HEK293 (cell line): ENCODE data around the gene GLIS1.

Experiments used
- CTCF ChIA-PET: fragments of 350-600 bp; formaldehyde crosslinking; extraction: SDS; loops from one replicate; lab custom pipeline; 2021; ENCODE audit warnings: antibody characterized with exemption; lab: Yijun Ruan, JAX
- POLR2A ChIA-PET: fragments of 300-600 bp; formaldehyde crosslinking; extraction: SDS; loops from one replicate; lab custom pipeline; 2020; ENCODE audit warnings: antibody characterized with exemption, inconsistent platforms; lab: Yijun Ruan, JAX
- H3K27ac ChIP-seq: fragments of 200-500 bp; sonication (Bioruptor generic); 2 replicates; pipeline ENCODE4 v1.5.1; 2014; ENCODE audit warnings: low read depth, low read length, control low read depth, inconsistent platforms; ENCODE audit errors: extremely low read depth
- H3K36me3 ChIP-seq, 2 experiments: fragments of 200-500 bp in 1 of 2; sonication (Bioruptor generic) in 1 of 2; 1 replicate in 1 of 2; 2 replicates in 1 of 2; pipeline ENCODE4 v1.5.1; 2014 to 2017; ENCODE audit warnings: inconsistent platforms in 2 of 2, low read length in 2 of 2; ENCODE audit not compliant: control insufficient read depth in 2 of 2, insufficient read depth in 1 of 2
- H3K4me1 ChIP-seq: fragments of 200-500 bp; sonication (Bioruptor generic); 2 replicates; pipeline ENCODE4 v1.5.1; 2014; ENCODE audit warnings: mild to moderate bottlenecking, low read length, inconsistent platforms; ENCODE audit not compliant: control insufficient read depth, insufficient read depth
- H3K4me3 ChIP-seq: 2 replicates; pipeline ENCODE4 v1.5.1; 2011; ENCODE audit warnings: low read depth, mild to moderate bottlenecking, control low read depth, low read length, moderate library complexity
- H3K9me3 ChIP-seq: fragments of 200-500 bp; sonication (Bioruptor generic); 2 replicates; pipeline ENCODE4 v1.5.1; 2014; ENCODE audit warnings: low read depth, low read length, inconsistent platforms; ENCODE audit not compliant: control insufficient read depth, insufficient read depth
- KLF10 ChIP-seq: fragments of 450-650 bp; IDR thresholded peaks from 2 replicates; pipeline ENCODE4 v1.5.1; 2018; ENCODE audit warnings: missing biosample characterization, mild to moderate bottlenecking, missing genetic modification characterization
- MZF1 ChIP-seq: fragments of 450-650 bp; formaldehyde crosslinking; IDR thresholded peaks from 2 replicates; pipeline ENCODE4 v1.5.1; 2017; ENCODE audit warnings: missing biosample characterization, missing genetic modification characterization, borderline replicate concordance
- OSR2 ChIP-seq: fragments of 450-650 bp; formaldehyde crosslinking; IDR thresholded peaks from 2 replicates; pipeline ENCODE4 v1.5.1; 2016; ENCODE audit warnings: missing biosample characterization, missing genetic modification characterization
- SP7 ChIP-seq: fragments of 450-650 bp; formaldehyde crosslinking; IDR thresholded peaks from 2 replicates; pipeline ENCODE4 v1.5.1; 2016; ENCODE audit warnings: missing biosample characterization, missing genetic modification characterization
- ZNF174 ChIP-seq: fragments of 450-650 bp; formaldehyde crosslinking; IDR thresholded peaks from 2 replicates; pipeline ENCODE4 v1.5.0; 2017; ENCODE audit warnings: missing biosample characterization, mild to moderate bottlenecking, missing genetic modification characterization
- ZNF211 ChIP-seq: fragments of 450-650 bp; formaldehyde crosslinking; IDR thresholded peaks from 2 replicates; pipeline ENCODE4 v1.5.1; 2016; ENCODE audit warnings: low read depth, missing biosample characterization, missing genetic modification characterization
- ZNF214 ChIP-seq: fragments of 450-650 bp; formaldehyde crosslinking; IDR thresholded peaks from 2 replicates; pipeline ENCODE4 v1.5.1; 2017; ENCODE audit warnings: missing biosample characterization, mild to moderate bottlenecking, missing genetic modification characterization, borderline replicate concordance
- ZNF248 ChIP-seq: fragments of 450-650 bp; formaldehyde crosslinking; IDR thresholded peaks from 2 replicates; pipeline ENCODE4 v1.5.1; 2017; ENCODE audit warnings: missing biosample characterization, missing genetic modification characterization
- ZNF324 ChIP-seq: fragments of 450-650 bp; formaldehyde crosslinking; IDR thresholded peaks from 2 replicates; pipeline ENCODE4 v1.5.1; 2016; ENCODE audit warnings: missing biosample characterization, missing genetic modification characterization
- ZNF354C ChIP-seq: fragments of 450-650 bp; formaldehyde crosslinking; IDR thresholded peaks from 2 replicates; pipeline ENCODE4 v1.5.1; 2016; ENCODE audit warnings: missing biosample characterization, missing genetic modification characterization, low read depth, borderline replicate concordance
- ZNF621 ChIP-seq: fragments of 450-650 bp; formaldehyde crosslinking; IDR thresholded peaks from 2 replicates; pipeline ENCODE4 v1.5.1; 2017; ENCODE audit warnings: missing biosample characterization, missing genetic modification characterization
- ZNF707 ChIP-seq: fragments of 450-650 bp; formaldehyde crosslinking; IDR thresholded peaks from 2 replicates; pipeline ENCODE4 v1.5.1; 2016; ENCODE audit warnings: missing biosample characterization, missing genetic modification characterization
- ZXDB ChIP-seq: fragments of 450-650 bp; formaldehyde crosslinking; IDR thresholded peaks from 2 replicates; pipeline ENCODE4 v1.5.1; 2016; ENCODE audit warnings: missing biosample characterization, missing genetic modification characterization
- TF ChIP-seq, protein P1 (sequence below): fragments of 450-650 bp; formaldehyde crosslinking; IDR thresholded peaks from 2 replicates; pipeline ENCODE4 v1.5.1; 2016; ENCODE audit warnings: missing biosample characterization, missing genetic modification characterization
- TF ChIP-seq, protein P2 (sequence below): fragments of 450-650 bp; formaldehyde crosslinking; IDR thresholded peaks from 2 replicates; pipeline ENCODE4 v1.5.1; 2016; ENCODE audit warnings: missing biosample characterization, missing genetic modification characterization
- TF ChIP-seq, protein P3 (sequence below): fragments of 450-650 bp; formaldehyde crosslinking; conservative IDR thresholded peaks from 2 replicates; pipeline ENCODE4 v1.5.1; 2016; ENCODE audit warnings: low read depth, missing biosample characterization, missing genetic modification characterization
- TF ChIP-seq, protein P4 (sequence below): fragments of 450-650 bp; formaldehyde crosslinking; IDR thresholded peaks from 2 replicates; pipeline ENCODE4 v1.5.1; 2017; ENCODE audit warnings: missing biosample characterization, missing genetic modification characterization

GLIS1 gene

DNA sequence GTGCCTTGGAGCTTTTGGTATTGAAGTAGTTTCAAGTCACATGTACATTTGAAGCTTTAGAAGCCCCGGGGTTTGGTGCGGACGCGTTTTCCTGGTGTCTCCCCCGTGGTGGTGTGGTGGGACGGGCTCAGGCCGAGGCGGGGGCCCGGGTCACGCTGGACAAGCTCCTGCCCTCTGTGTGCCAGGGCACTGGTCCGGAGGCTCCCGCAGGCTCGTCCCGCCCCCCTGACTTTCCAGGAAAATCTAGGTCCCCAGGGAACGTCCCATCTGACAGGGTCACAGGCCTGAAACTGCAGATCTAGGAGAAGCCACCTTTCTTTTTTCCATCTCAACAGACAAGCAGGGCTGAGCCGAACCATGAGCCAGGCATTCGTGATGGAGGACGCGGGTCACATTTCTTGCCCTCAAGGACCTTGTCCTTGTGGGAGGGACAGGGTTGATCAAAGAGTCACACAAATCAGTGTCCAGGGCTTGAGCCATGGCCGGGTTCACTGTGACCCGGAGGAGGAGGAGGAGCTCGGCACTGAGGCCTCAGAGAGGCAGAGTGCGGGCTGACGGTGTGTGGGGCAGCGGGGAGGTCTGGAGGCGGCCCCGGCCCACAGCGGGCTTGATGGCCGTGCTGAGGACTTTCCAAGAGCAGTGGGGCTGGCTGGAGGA is 278.2 kb downstream of the GLIS1 start:
- no peaks in the 10 kb centered on the region for H3K9me3 ChIP-seq
- H3K27ac ChIP-seq: no peak overlapping the region
- TF ChIP-seq ZNF621 (no peak), ZNF174 (no peak)
- TF ChIP-seq, protein P1, sequence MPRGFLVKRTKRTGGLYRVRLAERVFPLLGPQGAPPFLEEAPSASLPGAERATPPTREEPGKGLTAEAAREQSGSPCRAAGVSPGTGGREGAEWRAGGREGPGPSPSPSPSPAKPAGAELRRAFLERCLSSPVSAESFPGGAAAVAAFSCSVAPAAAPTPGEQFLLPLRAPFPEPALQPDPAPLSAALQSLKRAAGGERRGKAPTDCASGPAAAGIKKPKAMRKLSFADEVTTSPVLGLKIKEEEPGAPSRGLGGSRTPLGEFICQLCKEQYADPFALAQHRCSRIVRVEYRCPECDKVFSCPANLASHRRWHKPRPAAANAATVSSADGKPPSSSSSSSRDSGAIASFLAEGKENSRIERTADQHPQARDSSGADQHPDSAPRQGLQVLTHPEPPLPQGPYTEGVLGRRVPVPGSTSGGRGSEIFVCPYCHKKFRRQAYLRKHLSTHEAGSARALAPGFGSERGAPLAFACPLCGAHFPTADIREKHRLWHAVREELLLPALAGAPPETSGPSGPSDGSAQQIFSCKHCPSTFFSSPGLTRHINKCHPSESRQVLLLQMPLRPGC (tag by site-specific recombination): no peak
- TF ChIP-seq, all 188 proteins: peak for 0
- H3K4me3 ChIP-seq: no peak overlapping the region
- POLR2A ChIA-PET: no interaction called here
- no peaks in the 10 kb centered on the region for H3K36me3 ChIP-seq
- H3K4me1 ChIP-seq: no peaks in the 10 kb centered on the region
- CTCF ChIA-PET: no interaction called here

DNA sequence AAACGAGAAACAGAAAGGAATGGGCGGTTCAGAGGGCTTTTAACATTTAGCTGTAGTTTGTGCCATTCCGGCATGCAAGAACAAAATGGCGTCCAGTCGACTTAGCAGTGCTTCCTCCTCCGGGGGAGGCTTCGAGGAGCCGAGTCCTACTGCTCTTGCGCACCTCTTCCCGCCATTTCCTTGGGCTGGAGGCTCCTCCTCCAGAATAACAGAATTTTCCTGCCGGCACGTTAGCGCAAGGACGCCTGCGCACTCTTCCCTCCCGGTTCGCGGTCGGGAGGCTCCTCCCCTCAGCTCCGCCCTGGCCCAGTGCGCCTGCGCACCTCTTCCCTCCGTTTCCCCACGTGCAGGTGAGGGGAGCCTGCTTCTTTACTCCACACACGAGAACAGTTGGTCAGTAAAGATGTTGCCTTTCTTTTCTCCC is 278.7 kb downstream of the GLIS1 start:
- TF ChIP-seq, protein P2, sequence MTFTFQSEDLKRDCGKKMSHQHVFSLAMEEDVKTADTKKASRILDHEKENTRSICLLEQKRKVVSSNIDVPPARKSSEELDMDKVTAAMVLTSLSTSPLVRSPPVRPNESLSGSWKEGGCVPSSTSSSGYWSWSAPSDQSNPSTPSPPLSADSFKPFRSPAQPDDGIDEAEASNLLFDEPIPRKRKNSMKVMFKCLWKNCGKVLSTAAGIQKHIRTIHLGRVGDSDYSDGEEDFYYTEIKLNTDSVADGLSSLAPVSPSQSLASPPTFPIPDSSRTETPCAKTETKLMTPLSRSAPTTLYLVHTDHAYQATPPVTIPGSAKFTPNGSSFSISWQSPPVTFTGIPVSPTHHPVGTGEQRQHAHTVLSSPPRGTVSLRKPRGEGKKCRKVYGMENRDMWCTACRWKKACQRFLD: no peak
- TF ChIP-seq, protein P3, sequence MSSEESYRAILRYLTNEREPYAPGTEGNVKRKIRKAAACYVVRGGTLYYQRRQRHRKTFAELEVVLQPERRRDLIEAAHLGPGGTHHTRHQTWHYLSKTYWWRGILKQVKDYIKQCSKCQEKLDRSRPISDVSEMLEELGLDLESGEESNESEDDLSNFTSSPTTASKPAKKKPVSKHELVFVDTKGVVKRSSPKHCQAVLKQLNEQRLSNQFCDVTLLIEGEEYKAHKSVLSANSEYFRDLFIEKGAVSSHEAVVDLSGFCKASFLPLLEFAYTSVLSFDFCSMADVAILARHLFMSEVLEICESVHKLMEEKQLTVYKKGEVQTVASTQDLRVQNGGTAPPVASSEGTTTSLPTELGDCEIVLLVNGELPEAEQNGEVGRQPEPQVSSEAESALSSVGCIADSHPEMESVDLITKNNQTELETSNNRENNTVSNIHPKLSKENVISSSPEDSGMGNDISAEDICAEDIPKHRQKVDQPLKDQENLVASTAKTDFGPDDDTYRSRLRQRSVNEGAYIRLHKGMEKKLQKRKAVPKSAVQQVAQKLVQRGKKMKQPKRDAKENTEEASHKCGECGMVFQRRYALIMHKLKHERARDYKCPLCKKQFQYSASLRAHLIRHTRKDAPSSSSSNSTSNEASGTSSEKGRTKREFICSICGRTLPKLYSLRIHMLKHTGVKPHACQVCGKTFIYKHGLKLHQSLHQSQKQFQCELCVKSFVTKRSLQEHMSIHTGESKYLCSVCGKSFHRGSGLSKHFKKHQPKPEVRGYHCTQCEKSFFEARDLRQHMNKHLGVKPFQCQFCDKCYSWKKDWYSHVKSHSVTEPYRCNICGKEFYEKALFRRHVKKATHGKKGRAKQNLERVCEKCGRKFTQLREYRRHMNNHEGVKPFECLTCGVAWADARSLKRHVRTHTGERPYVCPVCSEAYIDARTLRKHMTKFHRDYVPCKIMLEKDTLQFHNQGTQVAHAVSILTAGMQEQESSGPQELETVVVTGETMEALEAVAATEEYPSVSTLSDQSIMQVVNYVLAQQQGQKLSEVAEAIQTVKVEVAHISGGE (tag by site-specific recombination): no peak
- TF ChIP-seq ZNF354C (no peak), ZNF214 (tag by site-specific recombination) (no peak), ZNF248 (tag by site-specific recombination) (no peak), MZF1 (no peak), KLF10 (tag by site-specific recombination) (no peak), ZNF707 (tag by site-specific recombination) (no peak), ZXDB (no peak), OSR2 (tag by site-specific recombination) (no peak), ZNF211 (tag by site-specific recombination) (no peak), ZNF324 (no peak), SP7 (tag by site-specific recombination) (no peak)
- TF ChIP-seq, protein P4, sequence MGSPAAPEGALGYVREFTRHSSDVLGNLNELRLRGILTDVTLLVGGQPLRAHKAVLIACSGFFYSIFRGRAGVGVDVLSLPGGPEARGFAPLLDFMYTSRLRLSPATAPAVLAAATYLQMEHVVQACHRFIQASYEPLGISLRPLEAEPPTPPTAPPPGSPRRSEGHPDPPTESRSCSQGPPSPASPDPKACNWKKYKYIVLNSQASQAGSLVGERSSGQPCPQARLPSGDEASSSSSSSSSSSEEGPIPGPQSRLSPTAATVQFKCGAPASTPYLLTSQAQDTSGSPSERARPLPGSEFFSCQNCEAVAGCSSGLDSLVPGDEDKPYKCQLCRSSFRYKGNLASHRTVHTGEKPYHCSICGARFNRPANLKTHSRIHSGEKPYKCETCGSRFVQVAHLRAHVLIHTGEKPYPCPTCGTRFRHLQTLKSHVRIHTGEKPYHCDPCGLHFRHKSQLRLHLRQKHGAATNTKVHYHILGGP (tag by site-specific recombination): no peak

More for the DNA sequence above, 278.7 kb downstream of the GLIS1 start:
- Histone ChIP-seq H3K4me3 (no peak overlapping the region), H3K9me3 (no peaks in the 10 kb centered on the region), H3K36me3 (no peaks in the 10 kb centered on the region), H3K27ac (no peak overlapping the region), H3K4me1 (no peaks in the 10 kb centered on the region)
- CTCF ChIA-PET: no interaction called here
- POLR2A ChIA-PET: no interaction called here
